Fibroblast of mammary gland (primary cell): ENCODE results near the gene KCNMA1.

ENCODE experiments used
- DNase-seq: peaks from one replicate; pipeline ENCODE4 v3.0.0-alpha.2; 2010; ENCODE audit warnings: low read depth
- H3K4me3 ChIP-seq: 2 replicates; pipeline ENCODE4 v1.5.1; 2011; ENCODE audit warnings: low read depth, mild to moderate bottlenecking, low read length, moderate library complexity; ENCODE audit not compliant: control insufficient read depth
- TF ChIP-seq, protein P1 (sequence below): conservative IDR thresholded peaks from 2 replicates; pipeline ENCODE4 v1.5.1; 2011; ENCODE audit warnings: low read depth, low read length, inconsistent platforms; ENCODE audit not compliant: control insufficient read depth, insufficient read depth

Gene KCNMA1

GRCh38 chr10:77377678-77378352, 259.8 kb downstream of the KCNMA1 start:
- DNase-seq: no peak
- no peak overlapping the region for H3K4me3 ChIP-seq
- TF ChIP-seq, protein P1, sequence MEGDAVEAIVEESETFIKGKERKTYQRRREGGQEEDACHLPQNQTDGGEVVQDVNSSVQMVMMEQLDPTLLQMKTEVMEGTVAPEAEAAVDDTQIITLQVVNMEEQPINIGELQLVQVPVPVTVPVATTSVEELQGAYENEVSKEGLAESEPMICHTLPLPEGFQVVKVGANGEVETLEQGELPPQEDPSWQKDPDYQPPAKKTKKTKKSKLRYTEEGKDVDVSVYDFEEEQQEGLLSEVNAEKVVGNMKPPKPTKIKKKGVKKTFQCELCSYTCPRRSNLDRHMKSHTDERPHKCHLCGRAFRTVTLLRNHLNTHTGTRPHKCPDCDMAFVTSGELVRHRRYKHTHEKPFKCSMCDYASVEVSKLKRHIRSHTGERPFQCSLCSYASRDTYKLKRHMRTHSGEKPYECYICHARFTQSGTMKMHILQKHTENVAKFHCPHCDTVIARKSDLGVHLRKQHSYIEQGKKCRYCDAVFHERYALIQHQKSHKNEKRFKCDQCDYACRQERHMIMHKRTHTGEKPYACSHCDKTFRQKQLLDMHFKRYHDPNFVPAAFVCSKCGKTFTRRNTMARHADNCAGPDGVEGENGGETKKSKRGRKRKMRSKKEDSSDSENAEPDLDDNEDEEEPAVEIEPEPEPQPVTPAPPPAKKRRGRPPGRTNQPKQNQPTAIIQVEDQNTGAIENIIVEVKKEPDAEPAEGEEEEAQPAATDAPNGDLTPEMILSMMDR: no peak

DNA sequence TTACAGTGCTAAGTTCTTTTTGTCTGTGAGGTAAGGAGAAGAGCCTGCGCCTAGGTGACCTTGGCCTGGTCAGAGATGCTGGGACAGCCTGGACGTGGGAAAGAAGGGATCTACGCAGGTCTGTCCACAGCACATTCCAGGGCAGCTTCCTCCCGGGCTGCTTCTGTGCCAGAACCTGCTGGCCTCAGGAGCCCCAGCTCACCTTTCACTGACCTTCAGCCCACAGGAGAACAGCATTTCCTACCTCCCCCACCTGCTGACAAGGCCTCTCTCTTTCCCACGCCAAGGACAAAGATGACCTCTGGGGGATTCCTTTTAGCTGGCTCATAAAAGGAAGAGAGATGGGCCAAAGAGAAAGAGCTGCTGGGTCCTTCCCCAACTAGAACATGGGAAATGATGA, 260.6 kb downstream of the KCNMA1 start:
- no peak overlapping the region for H3K4me3 ChIP-seq
- no peak for DNase-seq
- TF ChIP-seq, protein P1: no peak

- TF ChIP-seq, protein P1: no peak
- no peak for DNase-seq
- H3K4me3 ChIP-seq: no peak overlapping the region
Measured at GRCh38 chr10:77374189-77374656, 263.4 kb downstream of the KCNMA1 start.

DNA sequence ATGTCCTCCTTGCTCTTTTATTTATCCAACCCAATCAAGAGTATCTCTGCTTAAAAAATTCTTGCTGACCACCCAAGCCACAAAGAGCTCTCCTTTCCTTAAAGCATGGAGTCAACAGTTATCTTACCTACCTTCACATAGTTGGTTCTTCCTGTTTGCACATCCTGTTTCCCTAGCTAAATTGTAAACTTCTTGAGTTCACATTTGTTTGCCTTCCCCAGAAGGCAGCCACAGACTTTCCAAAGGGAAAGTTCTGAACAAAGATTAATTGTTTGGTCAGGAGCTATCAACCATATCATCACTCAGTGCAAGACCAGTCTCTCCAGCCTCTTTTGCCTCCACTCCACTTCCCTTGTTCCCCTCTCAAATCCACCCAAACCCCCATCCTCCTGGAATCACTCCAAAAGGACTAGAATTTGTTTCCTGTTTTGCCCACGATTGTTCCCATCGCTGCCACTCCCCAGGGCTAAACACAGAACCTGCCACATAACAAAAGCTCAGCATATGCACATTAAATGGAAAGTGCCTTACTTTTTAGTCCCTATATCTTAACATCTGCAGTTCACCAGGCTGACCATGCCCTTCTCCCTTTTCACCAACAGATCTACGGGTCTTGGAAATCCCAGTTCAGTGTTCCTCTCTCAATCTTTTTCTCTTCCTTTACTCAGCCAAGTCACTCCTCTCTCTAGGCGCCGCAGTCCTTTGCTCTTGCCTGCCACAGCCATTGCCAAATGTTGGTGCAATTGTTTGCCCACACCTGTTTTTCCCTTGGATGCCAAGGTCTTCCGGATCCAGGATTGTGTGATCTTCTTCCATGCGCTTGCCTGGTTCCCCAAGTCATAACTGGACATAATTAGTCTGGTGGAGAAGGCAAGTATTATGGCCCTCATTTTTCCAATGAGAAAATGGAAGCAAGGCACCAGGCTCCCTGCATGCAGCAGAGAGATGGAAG, 265.5 kb downstream of the KCNMA1 start:
- DNase-seq: no peak

DNA sequence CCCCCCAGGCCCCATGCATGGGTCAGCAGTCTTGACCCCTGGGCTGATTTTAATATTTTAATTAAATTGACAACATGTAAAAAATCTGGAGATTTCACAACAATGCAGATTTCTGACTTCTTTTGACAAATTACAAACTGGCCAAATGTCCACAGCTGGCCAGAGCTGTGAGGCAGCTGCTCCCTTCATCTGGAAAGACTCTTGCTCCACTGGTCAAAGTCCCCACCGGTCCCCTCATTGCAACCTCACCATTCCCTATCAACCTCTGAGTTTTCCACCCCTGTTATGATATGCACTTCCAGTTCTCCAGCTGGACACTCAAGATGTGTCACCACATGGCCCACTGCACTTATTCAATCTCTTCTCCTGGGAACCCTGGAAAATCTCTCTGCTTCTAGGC, 266.2 kb downstream of the KCNMA1 start:
- no peak overlapping the region for H3K4me3 ChIP-seq
- DNase-seq: no peak
- TF ChIP-seq, protein P1: no peak

More for the DNA sequence above, 265.5 kb downstream of the KCNMA1 start:
- TF ChIP-seq, protein P1: no peak
- H3K4me3 ChIP-seq: no peak overlapping the region

- TF ChIP-seq, protein P1: no peak
- H3K4me3 ChIP-seq: no peak overlapping the region
- DNase-seq: no peak
Measured at GRCh38 chr10:77368006-77368405, 269.6 kb downstream of the KCNMA1 start.
